NCI-H1092 treated with DMSO at 0.1 percent for 48 hours (cell line): ENCODE data around the gene ERMARD.
A peak's percentile ranks its signal among the peaks of the same experiment; 100 is the strongest.

Source experiments
- DNase-seq: peaks from one replicate; lab custom pipeline; 2025; lab: John Stamatoyannopoulos, UW

The ERMARD gene

DNA sequence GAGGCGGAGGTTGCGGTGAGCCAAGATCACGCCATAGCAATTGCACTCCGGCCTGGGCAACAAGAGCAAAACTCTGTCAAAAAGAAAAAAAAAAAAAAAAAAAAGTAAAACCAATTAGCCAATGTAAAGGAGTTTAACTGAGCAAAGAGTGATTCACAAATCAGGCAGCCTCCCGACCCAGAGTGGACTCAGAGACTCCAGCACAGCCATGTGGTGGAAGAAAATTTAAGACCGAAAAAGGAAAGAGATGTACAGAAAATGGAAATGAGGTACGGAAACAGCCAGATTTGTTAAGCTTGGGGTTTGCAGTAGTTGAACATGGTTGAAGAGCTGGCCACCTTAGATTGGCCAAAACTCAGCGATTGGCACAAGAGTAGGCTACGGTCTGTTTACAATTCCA is 51.4 kb downstream of the ERMARD start:
- DNase-seq: no peak

DNA sequence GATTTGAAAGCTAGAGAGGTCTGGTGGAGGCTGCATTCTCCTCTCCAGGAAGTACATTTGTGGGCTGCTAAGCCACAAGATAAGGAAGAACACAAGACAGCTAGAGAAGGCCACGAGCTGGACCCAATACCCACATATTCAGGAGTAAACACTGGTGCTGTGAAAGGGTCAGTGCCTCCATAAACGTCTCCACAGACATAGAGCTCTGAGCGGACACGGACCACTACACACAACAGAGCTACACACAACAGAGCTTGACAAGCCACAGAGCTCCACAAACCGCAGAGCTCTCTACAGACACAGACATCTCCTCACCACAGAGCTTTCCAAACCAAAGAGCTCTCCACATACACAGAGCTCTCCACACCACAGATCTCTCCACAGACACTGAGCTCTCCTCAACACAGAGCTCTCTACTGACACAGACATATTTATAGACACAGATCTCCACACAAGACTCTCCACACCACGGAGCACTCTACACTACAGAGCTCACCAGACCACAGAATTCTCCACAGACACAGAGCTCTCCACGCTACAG is 51.9 kb downstream of the ERMARD start:
- DNase-seq: no peak

DNA sequence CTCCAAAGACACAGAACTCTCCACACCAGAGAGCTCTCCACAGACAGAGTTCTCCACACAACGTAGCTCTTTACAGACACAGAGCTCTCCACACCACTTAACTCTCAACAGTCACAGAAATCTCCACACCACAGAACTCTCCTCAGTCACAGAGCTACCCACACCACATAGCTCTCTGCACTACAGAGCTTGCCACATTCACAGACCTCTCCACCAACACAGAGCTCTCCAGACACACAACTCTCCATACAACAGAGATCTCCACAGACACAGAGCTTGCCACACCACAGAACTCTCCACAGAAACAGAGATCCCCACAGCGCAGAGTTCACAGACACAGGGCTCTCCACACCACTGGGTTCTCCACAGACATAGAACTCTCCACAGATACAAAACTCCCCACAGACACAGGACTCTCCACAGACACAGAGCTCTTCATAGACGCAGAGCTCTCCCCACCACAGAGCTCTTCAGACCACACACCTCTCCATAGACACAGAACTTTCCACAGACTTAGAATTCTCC is 52.5 kb downstream of the ERMARD start:
- DNase-seq: no peak

DNA sequence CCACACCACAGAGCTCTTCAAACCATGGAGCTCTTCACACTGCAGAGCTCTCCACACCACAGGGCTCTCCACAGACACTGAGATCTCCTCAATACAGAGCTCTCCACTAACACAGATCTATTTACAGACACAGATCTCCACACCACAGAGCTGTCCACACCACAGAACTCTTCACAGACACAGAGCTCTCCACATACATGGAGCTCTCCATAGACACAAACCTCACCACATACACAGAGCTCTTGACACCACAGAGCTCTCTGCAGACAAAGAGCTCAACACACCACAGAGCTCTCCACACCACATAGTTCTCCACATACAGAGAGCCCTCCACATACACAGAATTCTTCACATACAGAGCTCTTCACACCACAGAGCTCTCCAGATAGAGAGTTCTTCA is 53.0 kb downstream of the ERMARD start:
- DNase-seq: no peak

DNA sequence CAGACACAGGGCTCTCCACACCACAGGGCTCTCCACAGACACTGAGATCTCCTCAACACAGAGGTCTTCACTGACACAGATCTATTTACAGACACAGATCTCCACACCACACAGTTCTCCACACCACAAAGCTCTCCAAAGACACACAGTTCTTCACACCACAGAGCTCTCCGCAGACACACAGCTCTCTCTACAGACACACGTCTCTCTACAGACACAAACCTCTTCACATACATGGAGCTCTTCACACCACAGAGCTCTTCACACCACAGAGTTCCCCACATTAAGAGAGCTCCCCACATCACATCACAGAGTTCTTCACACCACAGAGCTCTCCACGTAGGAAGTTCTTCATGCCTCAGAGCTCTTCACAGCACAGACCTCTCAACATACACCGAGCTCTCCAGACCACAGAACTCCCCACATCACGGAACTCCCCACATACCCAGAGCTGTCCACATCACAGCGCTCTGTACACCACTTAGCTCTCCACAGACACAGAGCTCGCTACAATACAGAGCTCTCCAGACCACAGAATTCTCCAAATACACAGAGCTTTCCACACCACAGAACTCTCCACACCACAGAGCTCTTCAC is 53.9 kb downstream of the ERMARD start:
- no peak for DNase-seq

DNA sequence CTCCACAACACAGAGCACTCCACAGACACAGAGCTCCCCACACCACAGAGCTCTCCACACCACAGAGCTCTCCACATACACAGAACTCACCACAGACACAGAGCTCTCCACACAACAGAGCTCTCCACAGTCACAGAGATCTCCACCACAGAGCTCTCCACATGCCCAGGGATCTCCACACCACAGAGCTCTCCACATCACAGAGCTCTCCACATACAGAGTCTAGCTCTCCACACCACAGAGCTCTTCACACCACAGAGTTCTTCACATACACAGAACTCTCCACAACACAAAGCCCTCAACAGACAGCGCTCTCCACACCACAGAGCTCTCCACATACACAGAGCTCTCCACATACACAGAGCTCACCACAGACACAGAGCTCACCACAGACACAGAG is 55.3 kb downstream of the ERMARD start:
- no peak for DNase-seq

DNA sequence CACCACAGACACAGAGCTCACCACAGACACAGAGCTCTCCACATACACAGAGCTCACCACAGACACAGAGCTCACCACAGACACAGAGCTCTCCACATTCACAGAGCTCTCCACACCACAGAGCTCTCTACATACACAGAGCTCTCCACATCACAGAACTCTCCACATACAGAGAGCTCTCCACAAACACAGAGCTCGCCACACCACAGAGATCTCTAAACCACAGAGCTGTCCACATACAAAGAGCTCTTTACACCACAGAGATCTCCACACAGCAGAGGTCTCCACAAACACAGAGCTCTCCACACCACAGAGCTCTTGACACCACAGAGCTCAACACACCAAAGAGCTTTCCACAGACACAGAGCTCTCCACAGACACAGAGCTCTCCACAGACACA is 55.8 kb downstream of the ERMARD start:
- no peak for DNase-seq

DNA sequence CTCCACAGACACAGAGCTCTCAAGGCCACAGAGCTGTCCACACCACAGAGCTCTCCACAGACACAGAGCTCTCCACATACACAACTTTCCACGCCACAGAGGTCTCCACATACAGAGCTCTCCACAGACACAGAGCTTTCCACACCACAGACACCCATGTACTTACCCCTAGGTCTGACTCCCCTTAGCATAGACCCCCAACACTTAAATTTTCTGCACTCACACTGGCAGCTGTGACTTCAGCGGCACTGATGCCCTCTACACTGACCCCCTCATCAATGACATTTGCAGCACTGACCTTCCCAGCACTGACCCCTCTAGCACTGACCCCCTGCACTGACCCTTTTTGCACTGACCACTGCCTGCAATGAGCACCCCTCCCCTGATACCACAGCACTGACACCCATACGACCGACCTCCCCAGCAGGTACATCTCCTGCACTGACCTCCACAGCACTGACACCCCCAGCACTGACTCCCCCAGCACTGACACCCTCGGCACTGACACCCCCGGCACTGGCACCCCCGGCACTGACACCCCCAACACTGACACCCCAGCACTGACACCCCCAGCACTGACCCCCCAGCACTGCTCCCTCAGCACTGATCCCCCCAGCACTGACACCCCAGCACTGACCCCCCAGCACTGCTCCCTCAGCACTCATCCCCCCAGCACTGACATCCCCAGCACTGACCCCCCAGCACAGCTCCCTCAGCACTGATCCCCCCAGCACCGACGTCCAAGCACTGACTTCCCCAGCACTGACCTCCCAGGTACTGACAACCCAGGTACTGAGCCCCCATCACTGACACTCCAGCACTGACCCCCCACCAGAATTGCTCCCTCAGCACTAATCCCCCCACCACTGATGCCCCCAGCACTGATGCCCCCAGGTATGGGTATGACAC is 56.5 kb downstream of the ERMARD start:
- no peak for DNase-seq

DNA sequence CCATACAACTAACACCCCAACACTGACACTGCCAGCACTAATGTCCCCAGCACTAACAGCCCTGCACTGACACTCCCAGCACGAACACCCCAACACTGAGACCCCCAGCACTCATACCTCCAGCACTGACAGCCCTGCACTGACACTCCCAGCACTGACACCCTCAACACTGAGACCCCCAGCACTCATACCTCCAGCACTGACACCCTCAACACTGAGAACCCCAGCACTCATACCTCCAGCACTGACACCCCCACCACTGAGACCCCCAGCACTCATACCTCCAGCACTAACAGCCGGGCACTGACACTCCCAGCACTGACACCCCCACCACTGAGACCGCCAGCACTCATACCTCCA is 57.2 kb downstream of the ERMARD start:
- DNase-seq: no peak

DNA sequence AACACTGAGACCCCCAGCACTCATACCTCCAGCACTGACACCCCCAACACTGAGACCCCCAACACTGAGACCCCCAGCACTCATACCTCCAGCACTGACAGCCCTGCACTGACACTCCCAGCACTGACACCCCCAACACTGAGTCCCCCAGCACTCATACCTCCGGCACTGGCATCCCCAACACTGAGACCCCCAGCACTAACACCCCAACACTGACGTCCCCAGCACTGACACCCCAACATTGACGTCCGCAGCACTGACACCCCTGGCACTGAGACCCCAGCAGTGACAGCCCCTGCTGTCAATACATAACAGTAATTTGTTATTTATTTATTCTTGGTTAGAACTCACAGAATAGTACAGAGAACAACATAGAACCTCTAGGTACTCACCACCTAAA is 58.0 kb downstream of the ERMARD start:
- DNase-seq: no peak

DNA sequence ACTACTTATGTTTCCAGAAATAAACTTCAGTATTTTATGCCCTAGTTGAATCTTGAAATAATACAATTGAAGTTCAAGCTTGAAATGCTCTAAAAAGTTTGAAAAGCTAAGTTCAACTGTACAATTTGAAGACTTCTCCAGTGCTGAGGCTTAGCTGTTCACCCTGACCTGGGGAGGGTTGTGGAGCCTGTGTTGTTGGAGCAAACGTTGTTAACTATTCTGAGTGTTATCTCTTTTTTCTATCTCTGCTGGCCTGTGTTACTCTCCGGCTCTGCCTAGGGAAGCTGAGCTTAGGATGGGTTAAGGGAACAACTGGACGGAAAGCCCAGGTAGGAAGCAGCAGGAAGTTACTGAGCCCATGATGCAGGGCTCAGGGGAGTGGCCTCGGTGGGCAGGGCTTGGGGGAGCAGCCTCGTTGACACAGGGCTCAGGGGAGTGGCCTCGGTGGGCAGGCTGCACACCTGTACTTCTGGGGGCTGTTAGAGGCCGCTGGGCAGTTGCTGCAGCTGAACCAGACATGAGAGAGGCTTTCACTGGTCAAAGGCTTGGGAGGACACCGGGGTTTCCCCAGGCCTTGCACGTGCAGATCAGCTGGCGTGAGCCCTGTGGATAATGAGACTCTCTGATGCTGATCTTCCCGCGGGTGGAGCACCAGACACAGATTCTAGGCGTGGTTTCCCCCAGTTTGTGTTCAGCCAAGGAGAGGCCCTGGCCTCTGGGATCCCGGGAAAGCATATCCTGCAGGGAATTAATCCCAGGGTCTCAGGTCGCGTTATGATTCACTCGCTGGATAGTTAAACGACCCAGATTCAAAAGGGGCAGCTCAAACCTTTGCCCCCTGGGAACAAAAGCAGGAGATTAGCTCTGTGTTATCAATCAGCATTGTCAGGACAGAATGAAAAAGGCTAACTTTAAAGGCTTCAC is 58.9 kb downstream of the ERMARD start:
- no peak for DNase-seq

DNA sequence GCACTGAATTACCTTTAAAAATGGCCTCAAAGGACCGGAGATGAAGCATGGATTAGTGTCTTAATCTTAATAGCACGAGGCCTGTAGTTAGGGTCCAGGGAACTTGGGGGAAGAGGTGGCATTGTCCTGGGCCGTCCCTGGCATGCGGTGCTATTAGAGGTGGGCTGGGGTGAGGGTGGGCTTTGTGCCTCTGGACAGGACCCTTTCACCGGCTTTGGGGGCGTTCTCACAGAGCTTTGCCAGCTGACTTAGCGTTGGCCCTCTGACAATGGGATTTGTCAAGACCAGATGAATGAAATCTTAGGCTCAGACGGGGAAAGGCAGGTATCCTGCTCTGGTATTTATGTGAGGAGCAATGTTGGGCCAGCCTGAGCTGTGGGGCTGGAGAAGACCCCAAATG is 59.6 kb downstream of the ERMARD start:
- DNase-seq: no peak

DNA sequence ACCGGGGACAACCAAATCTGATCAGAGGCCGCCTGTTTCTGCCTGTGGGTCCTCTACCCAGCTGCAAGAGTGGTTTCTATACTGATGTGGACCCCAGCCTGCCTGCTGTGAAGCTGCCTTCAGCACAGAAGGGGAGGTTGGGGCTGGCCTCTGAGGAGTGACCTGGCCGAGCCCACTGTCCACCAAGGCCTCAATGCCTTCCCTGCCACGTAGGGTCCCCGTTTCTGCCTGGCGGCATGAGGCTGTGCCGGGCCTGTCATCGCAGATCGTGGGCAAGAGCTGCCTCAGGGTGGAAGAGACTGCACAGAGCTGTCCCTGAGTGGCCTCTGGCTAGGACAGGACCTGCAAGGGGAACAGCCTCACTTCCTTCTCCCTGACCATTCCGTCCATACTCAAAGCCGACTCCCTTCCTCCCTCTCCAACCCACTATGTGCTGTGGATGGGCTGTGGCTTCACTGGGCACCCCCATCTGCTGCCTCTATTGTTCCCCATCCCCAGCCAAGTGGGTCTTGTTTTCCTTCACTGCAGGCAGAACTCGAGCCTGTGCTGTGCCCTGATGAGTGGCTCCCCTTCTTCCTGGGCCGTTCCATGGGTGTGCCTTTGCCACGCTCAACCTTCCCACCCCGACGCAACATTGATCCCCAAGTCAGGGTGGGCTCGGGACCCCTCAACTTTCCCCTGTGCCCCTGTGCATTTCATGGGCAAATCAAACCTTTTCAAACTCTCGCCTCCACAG is 60.3 kb downstream of the ERMARD start:
- DNase-seq: no peak

DNA sequence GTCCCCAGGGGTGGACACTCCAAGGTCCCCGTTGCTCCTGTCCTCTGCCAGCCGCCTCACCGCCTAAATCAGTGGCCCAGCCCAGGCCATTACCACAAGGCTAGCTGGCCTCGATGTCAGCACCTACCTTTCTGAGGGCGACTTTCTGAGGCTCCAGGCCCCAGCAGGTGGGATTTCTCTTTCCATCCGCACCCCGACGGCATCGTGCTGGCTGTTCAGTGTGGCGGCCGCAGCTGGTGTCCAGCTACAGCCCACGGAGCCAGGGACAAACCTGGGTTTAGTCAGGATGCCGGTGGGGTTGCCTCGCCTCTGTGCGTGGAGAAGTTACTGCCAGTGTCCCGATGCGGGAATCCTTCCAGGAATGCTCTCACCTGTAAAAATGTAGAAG is 60.8 kb downstream of the ERMARD start:
- DNase-seq: no peak

DNA sequence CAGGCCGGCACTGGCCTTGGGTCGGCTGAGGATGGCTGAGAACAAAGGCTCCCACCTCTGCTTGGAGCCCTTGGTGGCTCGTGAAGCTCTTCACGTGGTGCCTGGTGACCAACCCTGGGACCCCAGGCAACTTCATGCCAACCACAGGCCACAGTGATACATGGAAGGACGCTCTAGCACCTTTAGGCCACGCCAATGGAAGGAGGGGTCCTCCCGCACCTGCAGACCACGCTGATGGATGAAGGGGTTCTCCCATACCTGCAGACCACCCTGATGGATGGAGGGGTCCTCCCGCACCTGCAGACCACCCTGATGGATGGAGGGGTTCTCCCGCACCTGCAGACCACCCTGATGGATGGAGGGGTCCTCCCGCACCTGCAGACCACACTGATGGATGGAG is 62.5 kb downstream of the ERMARD start:
- DNase-seq: no peak

DNA sequence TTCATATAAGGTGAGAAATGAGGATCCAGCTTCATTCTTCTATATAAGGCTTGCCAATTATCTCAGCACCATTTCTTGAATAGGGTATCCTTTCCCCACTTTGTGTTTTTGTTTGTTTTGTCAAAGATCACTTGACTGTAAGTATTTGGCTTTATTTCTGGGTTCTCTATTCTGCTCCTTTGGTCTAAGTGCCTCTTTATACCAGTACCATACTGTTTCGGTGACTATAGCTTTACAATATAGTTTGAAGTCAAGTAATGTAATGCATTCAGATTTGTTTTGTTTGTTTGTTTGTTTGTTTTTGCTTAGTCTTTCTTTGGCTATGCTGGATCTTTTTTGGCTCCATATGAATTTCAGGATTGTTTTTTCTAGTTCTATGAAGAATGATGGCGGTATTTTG is 64.6 kb downstream of the ERMARD start:
- no peak for DNase-seq

DNA sequence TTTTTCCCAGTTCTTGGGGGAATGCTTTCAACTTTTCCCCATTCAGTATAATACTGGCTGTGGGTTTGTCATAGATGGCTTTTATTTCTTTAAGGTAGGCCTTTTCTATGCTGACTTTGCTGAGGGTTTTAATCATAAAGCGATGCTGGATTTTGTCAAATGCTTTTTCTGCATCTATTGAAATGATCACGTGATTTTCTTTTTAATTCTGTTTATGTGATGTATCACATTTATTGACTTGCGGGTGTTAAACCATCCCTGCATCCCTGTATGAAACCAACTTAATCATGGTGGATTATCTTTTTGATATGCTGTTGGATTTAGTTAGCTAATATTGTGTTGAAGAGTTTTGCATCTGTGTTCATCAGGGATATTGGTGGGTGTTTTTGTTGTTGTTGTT is 65.6 kb downstream of the ERMARD start:
- no peak for DNase-seq

DNA sequence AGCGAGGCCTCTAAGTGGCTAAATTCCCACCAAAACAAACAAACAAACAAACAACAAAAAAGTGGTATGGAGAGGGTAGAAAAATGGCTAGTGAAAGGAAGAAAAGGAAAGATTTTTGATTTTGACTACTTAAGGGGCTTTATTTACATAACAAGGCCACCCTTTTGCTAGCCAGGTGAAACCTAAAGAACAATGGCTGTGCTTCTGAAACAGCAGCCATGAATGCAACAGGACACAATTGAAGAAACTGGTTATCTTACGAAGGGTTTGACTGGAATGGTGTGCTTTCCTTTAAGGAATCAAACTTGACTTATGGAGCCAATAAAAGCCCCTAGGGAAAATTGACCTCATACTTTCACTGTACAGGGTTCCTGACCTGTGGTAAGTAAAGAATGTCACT is 68.9 kb downstream of the ERMARD start:
- no peak for DNase-seq

DNA sequence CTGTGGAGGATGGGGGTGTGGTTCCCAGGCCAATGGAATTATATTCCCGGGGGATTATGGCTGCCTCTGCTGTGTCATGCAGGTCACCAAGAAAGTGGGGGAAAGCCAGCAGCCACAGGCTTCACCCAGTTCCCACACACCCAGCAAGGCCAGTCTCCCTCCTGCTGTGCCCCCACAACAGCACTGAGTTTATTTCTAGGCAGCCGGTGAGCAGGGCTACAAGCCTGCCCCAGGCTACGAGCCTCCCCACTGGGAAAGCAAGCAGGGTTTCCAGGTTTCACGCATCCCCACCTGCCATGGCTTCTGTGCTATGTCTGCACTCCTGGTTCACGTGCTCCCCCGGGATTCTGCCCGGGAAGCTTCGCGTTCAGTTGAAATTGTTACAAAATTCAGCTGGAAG is 72.6 kb downstream of the ERMARD start:
- peak; percentile 39 for DNase-seq

DNA sequence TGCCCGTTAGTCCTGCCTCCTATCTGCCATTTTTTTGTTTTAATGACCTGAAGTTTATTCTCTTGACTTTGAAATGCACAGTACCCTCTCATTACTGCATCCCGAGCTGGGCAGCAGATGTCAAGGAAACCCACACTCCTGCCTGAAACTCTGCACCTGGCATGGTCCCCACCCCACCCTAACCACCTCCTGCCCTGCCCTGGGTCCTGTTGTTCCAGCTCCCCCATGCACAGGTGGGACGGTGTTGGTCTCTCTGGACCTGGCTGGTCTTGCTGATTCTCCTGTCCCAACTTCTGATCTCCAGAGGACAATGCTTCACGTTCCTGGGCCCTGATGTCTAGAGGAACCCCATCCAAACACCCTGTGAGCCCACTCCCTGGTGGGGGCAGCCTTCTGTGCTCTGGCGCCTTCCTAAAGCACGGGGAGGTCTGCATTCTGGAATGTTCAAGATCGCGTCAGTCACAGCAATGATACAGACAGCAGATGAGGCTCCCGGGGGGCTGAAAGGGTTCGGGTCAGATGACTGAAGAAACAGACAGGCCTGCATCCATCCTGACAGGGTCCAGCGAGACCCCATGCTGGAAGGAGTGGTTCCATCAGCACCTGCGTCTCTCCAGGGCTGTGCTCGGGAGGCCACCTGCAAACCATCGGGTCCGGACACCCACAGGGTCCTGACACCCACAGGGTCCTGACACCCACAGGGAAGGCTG is 73.6 kb downstream of the ERMARD start:
- DNase-seq: no peak
